Uterine smooth muscle cell (primary cell): Measurements from ENCODE around the gene TDRD15. TPM values are rescaled to one million over a fixed set of nuclear protein-coding genes. Genes with fewer than 3 reads are reported as not detected.

Source experiments
- total RNA-seq: library from RNA; depleted of rRNA; stranded (reverse); fragments of >200 nt; gene quantifications from 2 replicates; pipeline ENCODE4 v1.2.3, GENCODE V29; 2014

Gene TDRD15
- total RNA-seq: not detected in 2 replicates

DNA sequence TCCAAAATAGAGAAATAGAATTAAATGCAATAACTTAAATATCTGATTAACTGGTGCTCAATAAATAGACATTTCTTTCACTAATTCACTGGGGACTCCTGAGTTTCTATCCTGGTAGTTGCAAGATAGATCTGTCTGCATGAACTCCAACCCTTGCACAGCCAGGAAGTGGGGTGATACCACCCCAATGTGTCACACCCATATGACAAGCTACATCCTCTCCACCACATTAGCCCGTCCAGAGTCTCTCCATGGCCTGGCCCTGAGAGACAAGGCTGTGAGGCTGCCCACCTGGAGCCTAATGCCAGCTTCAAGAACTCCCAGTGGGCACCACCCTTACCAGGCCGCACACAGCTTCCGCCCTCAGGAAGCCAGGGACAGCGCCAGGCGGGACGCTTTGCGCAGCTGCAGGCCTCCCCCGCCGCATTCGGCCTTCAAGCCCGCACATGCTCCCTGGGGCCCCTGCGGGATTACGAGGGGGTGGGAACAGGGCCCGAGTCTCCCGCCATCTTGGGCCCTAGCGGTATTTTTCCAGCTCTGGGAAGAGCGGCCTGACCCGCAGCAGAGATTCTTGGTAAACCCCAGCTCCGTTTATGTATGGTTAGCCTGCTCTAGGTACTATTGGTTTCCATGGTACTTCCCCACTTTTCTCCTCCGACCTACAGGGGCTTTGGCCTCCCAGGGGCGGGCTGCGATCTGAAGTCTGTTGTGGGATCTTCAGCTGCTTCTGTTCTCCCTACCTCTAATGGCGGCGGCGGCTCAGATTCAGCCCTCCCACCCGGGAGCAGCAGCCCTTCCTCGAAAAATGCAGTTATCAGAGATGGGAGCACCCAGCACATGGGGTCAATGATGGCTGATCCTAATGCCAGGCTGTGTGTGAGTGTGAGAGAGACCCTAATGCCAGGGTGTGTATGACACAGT lies at the start of gene TDRD15:
Gene TDRD15, plus strand, starts transcription at position 496 of the 921 bp plus-strand sequence. CDS start 13,500 bp downstream, outside the sequence.

Other genes with a start within 250 kb of the TDRD15 start
- gene APOB, start 79.9 kb upstream of the TDRD15 start, total RNA-seq: under 0.01 TPM in 2 replicates